Psoas muscle (tissue), 8 donors: ENCODE results near the gene NR1D2. TPM values are rescaled to one million over a fixed set of nuclear protein-coding genes. Genes with fewer than 3 reads are reported as not detected.

Source experiments
- ATAC-seq, 4 donors: fragments of 200-7000 bp; cut with Tn5 transposase; one replicate each; pipeline ENCODE4 v1.9.1; 2020; ENCODE audit warnings: moderate library complexity in 3 of 4, mild to moderate bottlenecking in 2 of 4
- DNase-seq, 2 donors: peaks; one replicate each; pipeline ENCODE4 v3.0.0-alpha.2; 2020
- H3K27ac ChIP-seq: fragments of 200-600 bp; one replicate; pipeline ENCODE4 v1.8.0; 2022
- H3K27me3 ChIP-seq, 3 donors: fragments of 200-600 bp in 1 of 3; one replicate each; pipeline versions ENCODE4 v1.6.1 to v1.8.0; 2013 to 2022; ENCODE audit warnings: low read length in 2 of 3, mild to moderate bottlenecking in 2 of 3, moderate library complexity in 1 of 3; ENCODE audit not compliant: insufficient read depth in 3 of 3
- H3K36me3 ChIP-seq, 2 donors: fragments of 200-600 bp in 1 of 2; one replicate each; pipeline versions ENCODE4 v1.6.1 to v1.8.0; 2013 to 2022; ENCODE audit warnings: low read depth in 1 of 2, mild to moderate bottlenecking in 1 of 2, moderate library complexity in 1 of 2; ENCODE audit not compliant: insufficient read depth in 1 of 2
- H3K4me1 ChIP-seq: fragments of 200-600 bp; one replicate; pipeline ENCODE4 v1.8.0; 2022
- H3K4me3 ChIP-seq: fragments of 200-600 bp; one replicate; pipeline ENCODE4 v1.8.0; 2022; ENCODE audit warnings: mild to moderate bottlenecking
- H3K9me3 ChIP-seq: fragments of 200-600 bp; one replicate; pipeline ENCODE4 v1.8.0; 2022
- CTCF ChIP-seq: fragments of 200-600 bp; IDR thresholded peaks from one replicate; pipeline ENCODE4 v1.8.0; 2022; ENCODE audit warnings: antibody characterized with exemption
- WGBS, 3 donors: extraction: QIAGEN DNeasy Blood & Tissue Kit; methylation state at CpG; one replicate each; pipeline versions ENCODE4 v1.1.6 to v1.1.7; 2013; 5-methylcytosine and 5-hydroxymethylcytosine counted together
- intact Hi-C, 2 donors: fragments of 100-400 bp; cut with DNase I; formaldehyde crosslinking; loops; one replicate each; pipeline versions ENCODE4 v1.11.0 to v1.14.2; 2022
- polyA plus RNA-seq, 3 donors: library from polyadenylated mRNA; stranded (reverse); fragments of 200-250 nt; gene quantifications; one replicate each; pipeline ENCODE4 v1.2.3, GENCODE V29; 2013
- total RNA-seq, 4 donors: library from RNA; stranded (reverse); fragmentation: NEBNext Ultra II Directional in 2 of 4; extraction: Animal tissue kit (Norgen Biotek cat#: 25700) in 2 of 4; gene quantifications; one replicate each; pipeline versions ENCODE4 v1.2.1 to v1.2.4, GENCODE V29; 2021 to 2023
- donor health status: healthy with polysubstance abuse.
- donor health status: DM: no; HTN: no; CAD: no; lungs with moderate emphysema.
- donor health status: Bipolar disorder and iron deficiency.
- donor health status: healthy.
- donor health status: DM: yes; HTN: yes; CAD: no.
- donor health status: DM: no; HTN: no; CAD: no.
- donor health status: DM: no; HTN: no; CAD: no.
- donor health status: DM: yes; HTN: yes; CAD: no.

NR1D2 gene
- total and polyA plus RNA-seq, 7 donors, result 4.9 to 79.6 (median 31.7) TPM

- no peak overlapping the region for H3K27ac ChIP-seq
- H3K36me3 ChIP-seq, result peaks cover 0 to 5% of the 10 kb centered on the region in 2 donors
- no peak overlapping the region for H3K4me3 ChIP-seq
- H3K9me3 ChIP-seq, result no peaks in the 10 kb centered on the region
- TF ChIP-seq CTCF, result no peak
- no peaks in the 10 kb centered on the region for H3K4me1 ChIP-seq
- intact Hi-C loops, result no loop called here
- no peaks in the 10 kb centered on the region for H3K27me3 ChIP-seq
- DNase-seq (no peak), ATAC-seq (no peak)
- 79 to 86% (median 83%) methylated on average over 6 to 8 of the region's 8 CpGs for WGBS, 3 donors
Observed at GRCh38 chr3:23928524-23928923, 16.6 kb upstream of the NR1D2 start.

DNA sequence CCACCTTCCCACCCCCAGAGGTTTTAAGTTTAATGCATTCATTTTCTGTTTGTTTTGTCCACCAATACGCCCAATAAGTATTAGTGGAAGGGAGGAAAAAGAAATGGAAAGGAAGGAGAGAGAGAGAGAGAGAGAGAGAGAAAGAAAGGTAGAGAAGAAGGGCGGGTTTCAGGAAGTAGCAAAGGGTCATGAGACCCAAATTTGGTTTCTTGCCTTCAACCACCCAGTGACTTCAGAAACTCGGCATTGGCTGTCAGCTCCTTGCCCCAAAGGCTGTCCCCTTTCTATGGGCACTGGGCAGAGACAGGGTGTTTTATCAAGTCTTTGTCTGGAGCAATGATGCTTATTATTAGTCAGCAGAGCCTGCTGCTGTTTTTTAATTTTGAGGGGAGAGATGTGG, 13.5 kb upstream of the NR1D2 start:
- no peak for ATAC-seq
- WGBS, 3 donors, result 72 to 88% (median 88%) methylated on average over 3 of the region's 3 CpGs
- no peak for TF ChIP-seq CTCF

GRCh38 chr3:23932571-23932970, 12.5 kb upstream of the NR1D2 start:
- WGBS, 3 donors, result 79 to 87% (median 87%) methylated on average over 4 of the region's 4 CpGs
- Histone ChIP-seq H3K4me1 (no peaks in the 10 kb centered on the region), H3K36me3 (no peaks in the 10 kb centered on the region), H3K27me3 (no peaks in the 10 kb centered on the region), H3K9me3 (no peaks in the 10 kb centered on the region), H3K27ac (no peak overlapping the region), H3K4me3 (no peak overlapping the region)
- DNase-seq (no peak), ATAC-seq (no peak)
- no peak for TF ChIP-seq CTCF
- intact Hi-C loops, result no loop called here

More for the DNA sequence above, 13.5 kb upstream of the NR1D2 start:
- Histone ChIP-seq H3K4me3 (no peak overlapping the region), H3K4me1 (no peaks in the 10 kb centered on the region), H3K27me3 (no peaks in the 10 kb centered on the region), H3K9me3 (no peaks in the 10 kb centered on the region), H3K36me3 (no peaks in the 10 kb centered on the region), H3K27ac (no peak overlapping the region)
- intact Hi-C loops, result no loop called here
- no peak for DNase-seq

GRCh38 chr3:23934253-23934652, 10.8 kb upstream of the NR1D2 start:
- H3K36me3 ChIP-seq, result no peaks in the 10 kb centered on the region
- DNase-seq (no peak), ATAC-seq (no peak)
- H3K4me1 ChIP-seq, result no peaks in the 10 kb centered on the region
- WGBS, 3 donors, result 59 to 64% (median 62%) methylated on average over 4 of the region's 4 CpGs
- H3K4me3 ChIP-seq, result no peak overlapping the region
- TF ChIP-seq CTCF, result no peak
- no peak overlapping the region for H3K27ac ChIP-seq
- H3K9me3 ChIP-seq, result no peaks in the 10 kb centered on the region
- intact Hi-C loops, result no loop called here
- no peaks in the 10 kb centered on the region for H3K27me3 ChIP-seq

GRCh38 chr3:23937296-23937695, 7.8 kb upstream of the NR1D2 start:
- Histone ChIP-seq H3K9me3 (no peaks in the 10 kb centered on the region), H3K36me3 (no peaks in the 10 kb centered on the region), H3K4me3 (no peak overlapping the region), H3K4me1 (peaks cover 8% of the 10 kb centered on the region), H3K27ac (no peak overlapping the region), H3K27me3 (no peaks in the 10 kb centered on the region)
- intact Hi-C loops, result no loop called here
- DNase-seq (no peak), ATAC-seq (no peak)
- no peak for TF ChIP-seq CTCF
- WGBS, 3 donors, result 73 to 97% (median 91%) methylated on average over 1 of the region's 1 CpG
